22Rv1 (cell line): ENCODE results near the gene KRTAP10-9.

ENCODE experiments used
- H3K27ac ChIP-seq: fragments of 450-650 bp; 2 replicates; pipeline ENCODE4 v1.5.1; 2017
- CTCF ChIP-seq: fragments of 450-650 bp; IDR thresholded peaks from 2 replicates; pipeline ENCODE4 v1.5.1; 2017; ENCODE audit warnings: mild to moderate bottlenecking
- ZFX ChIP-seq: fragments of 450-650 bp; IDR thresholded peaks from 2 replicates; pipeline ENCODE4 v1.6.1; 2017; ENCODE audit warnings: antibody characterized with exemption, borderline replicate concordance

Gene KRTAP10-9

GRCh38 chr21:44614161-44614631, 12.7 kb upstream of the KRTAP10-9 start:
- H3K27ac ChIP-seq: no peak overlapping the region
- TF ChIP-seq ZFX (no peak), CTCF (no peak)

GRCh38 chr21:44614961-44615391, 11.9 kb upstream of the KRTAP10-9 start:
- no peak for TF ChIP-seq CTCF
- TF ChIP-seq ZFX: no peak
- no peak overlapping the region for H3K27ac ChIP-seq

- TF ChIP-seq ZFX (no peak), CTCF (no peak)
- H3K27ac ChIP-seq: no peak overlapping the region
Observed at GRCh38 chr21:44615466-44615865, 11.4 kb upstream of the KRTAP10-9 start.

- TF ChIP-seq CTCF: no peak
- no peak for TF ChIP-seq ZFX
- no peak overlapping the region for H3K27ac ChIP-seq
Observed at GRCh38 chr21:44615911-44616590, 10.8 kb upstream of the KRTAP10-9 start.

GRCh38 chr21:44616591-44616926, 10.3 kb upstream of the KRTAP10-9 start:
- no peak for TF ChIP-seq CTCF
- TF ChIP-seq ZFX: no peak
- H3K27ac ChIP-seq: no peak overlapping the region

GRCh38 chr21:44617071-44617501, 9.8 kb upstream of the KRTAP10-9 start:
- TF ChIP-seq ZFX (no peak), CTCF (no peak)
- H3K27ac ChIP-seq: no peak overlapping the region

- no peak overlapping the region for H3K27ac ChIP-seq
- TF ChIP-seq ZFX (no peak), CTCF (no peak)
Observed at GRCh38 chr21:44618504-44618903, 8.4 kb upstream of the KRTAP10-9 start.
